H1 (cell line): ENCODE results near the gene SEMA3C.

Experiments used
- ATF2 ChIP-seq: IDR thresholded peaks from 2 replicates; pipeline ENCODE4 v1.6.1; 2012; ENCODE audit warnings: low read length, inconsistent platforms
- ATF3 ChIP-seq: IDR thresholded peaks from 2 replicates; pipeline ENCODE4 v1.6.1; 2011; ENCODE audit warnings: low read depth, mild to moderate bottlenecking, low read length; ENCODE audit not compliant: insufficient read depth
- CBX5 ChIP-seq: fragments of 300-800, 300-1000 bp; sonication (generic); IDR thresholded peaks from 2 replicates; pipeline ENCODE4 v1.7.1; 2016; ENCODE audit warnings: antibody characterized with exemption, low read length, low read depth
- CHD2 ChIP-seq: IDR thresholded peaks from 2 replicates; pipeline ENCODE4 v1.6.1; 2012; ENCODE audit warnings: low read length, improper control_type of control experiment
- CREB1 ChIP-seq: IDR thresholded peaks from 2 replicates; pipeline ENCODE4 v1.6.1; 2012; ENCODE audit warnings: inconsistent platforms
- CTCF ChIP-seq, 3 experiments: IDR thresholded peaks; 1 replicate in 2 of 3; 2 replicates in 1 of 3; pipeline versions ENCODE4 v1.5.1 to v1.6.1; 2011; ENCODE audit warnings: low read length in 3 of 3, mild to moderate bottlenecking in 3 of 3, inconsistent platforms in 2 of 3, low read depth in 1 of 3, moderate library complexity in 1 of 3; ENCODE audit not compliant: insufficient read depth in 1 of 3; ENCODE audit errors: control extremely low read depth in 1 of 3
- EGR1 ChIP-seq: IDR thresholded peaks from 2 replicates; pipeline ENCODE4 v1.6.1; 2011; ENCODE audit warnings: low read depth, low read length, borderline replicate concordance
- MAX ChIP-seq: IDR thresholded peaks from 2 replicates; pipeline ENCODE4 v1.6.1; 2012; ENCODE audit warnings: inconsistent platforms
- POLR2A ChIP-seq, 2 experiments: IDR thresholded peaks; 1 replicate in 1 of 2; 2 replicates in 1 of 2; pipeline ENCODE4 v1.6.1; 2011; ENCODE audit warnings: low read depth in 2 of 2, low read length in 2 of 2, mild to moderate bottlenecking in 2 of 2; ENCODE audit errors: control extremely low read depth in 1 of 2
- USF2 ChIP-seq: IDR thresholded peaks from 2 replicates; pipeline ENCODE4 v1.6.1; 2011; ENCODE audit warnings: low read length, improper control_type of control experiment

GRCh38 chr7:80824253-80824652, 94.6 kb downstream of the SEMA3C start:
- TF ChIP-seq ATF3 = no peak
- TF ChIP-seq POLR2A (IDR thresholded peaks at IDR 0.05; ENCODE audit: control extremely low read depth in 1 of 2, low read depth in 2 of 2, low read length in 2 of 2) = no peak
- no peak for TF ChIP-seq MAX
- TF ChIP-seq CREB1 = no peak
- no peak for TF ChIP-seq ATF2
- TF ChIP-seq CTCF (IDR thresholded peaks at IDR 0.05; ENCODE audit: control extremely low read depth in 1 of 3, insufficient read depth in 1 of 3, low read depth in 1 of 3, low read length in 3 of 3) = no peak
- TF ChIP-seq CBX5 = no peak
- no peak for TF ChIP-seq EGR1
- no peak for TF ChIP-seq CHD2
- no peak for TF ChIP-seq USF2
